ENCODE results near the gene CDH4.

Gene CDH4

GRCh38 chr20:61373956-61374545 is 122.0 kb downstream of the CDH4 start:
- no peak overlapping the region for H3K27ac ChIP-seq (ENCODE audit: low read depth, low read length)
- H2AFZ ChIP-seq (ENCODE audit: insufficient read depth, low read length, poor library complexity): no peak overlapping the region
- no peak overlapping the region for H3K4me2 ChIP-seq (ENCODE audit: low read length)
- H3K4me1 ChIP-seq (ENCODE audit: control insufficient read depth in 1 of 2, insufficient read depth in 2 of 2, low read length in 2 of 2): no peaks in the 10 kb centered on the region
- H3K4me3 ChIP-seq (ENCODE audit: low read depth, low read length): no peak overlapping the region
- DNase-seq: no peak
- H3K18ac ChIP-seq (ENCODE audit: low read length): no peak overlapping the region
- H3K27me3 ChIP-seq (ENCODE audit: insufficient read depth, low read length): no peaks in the 10 kb centered on the region
- no peak overlapping the region for H2AK5ac ChIP-seq (ENCODE audit: low read length)
- H3K36me3 ChIP-seq (ENCODE audit: control insufficient read depth in 1 of 2, insufficient read depth in 2 of 2, low read length in 2 of 2): no peaks in the 10 kb centered on the region
- no peak overlapping the region for H2BK120ac ChIP-seq (ENCODE audit: insufficient read depth, low read length, poor library complexity)
- no peaks in the 10 kb centered on the region for H3K79me2 ChIP-seq (ENCODE audit: control insufficient read depth, insufficient read depth, low read length, poor library complexity)
- no peaks in the 10 kb centered on the region for H3K79me1 ChIP-seq (ENCODE audit: low read length)
- peaks cover 18% of the 10 kb centered on the region for H3K9me3 ChIP-seq (ENCODE audit: insufficient read depth, low read depth, low read length)
- WGBS (ENCODE audit: extremely low coverage, insufficient coverage, insufficient read length): no CpG with 5 or more reads among the region's 19 CpGs
- no peak overlapping the region for H3K9ac ChIP-seq (ENCODE audit: low read length)
- H4K12ac ChIP-seq (ENCODE audit: low read depth, low read length): no peak overlapping the region
- H4K8ac ChIP-seq (ENCODE audit: low read depth, low read length): no peak overlapping the region
- H3K14ac ChIP-seq (ENCODE audit: low read length): no peak overlapping the region
- H4K91ac ChIP-seq (ENCODE audit: low read depth, low read length): no peak overlapping the region
- no peak overlapping the region for H2BK12ac ChIP-seq (ENCODE audit: low read length)
- no peak overlapping the region for H3K23ac ChIP-seq (ENCODE audit: low read length)
- H2BK5ac ChIP-seq (ENCODE audit: low read depth, low read length, poor library complexity): no peak overlapping the region
- no peak overlapping the region for H3K4ac ChIP-seq (ENCODE audit: low read depth, low read length)

- no peak overlapping the region for H3K4me3 ChIP-seq (ENCODE audit: low read depth, low read length)
- H2BK5ac ChIP-seq (ENCODE audit: low read depth, low read length, poor library complexity): no peak overlapping the region
- no peak overlapping the region for H4K12ac ChIP-seq (ENCODE audit: low read depth, low read length)
- H3K4me1 ChIP-seq (ENCODE audit: control insufficient read depth in 1 of 2, insufficient read depth in 2 of 2, low read length in 2 of 2): no peaks in the 10 kb centered on the region
- H2BK12ac ChIP-seq (ENCODE audit: low read length): no peak overlapping the region
- no peak overlapping the region for H4K8ac ChIP-seq (ENCODE audit: low read depth, low read length)
- H3K14ac ChIP-seq (ENCODE audit: low read length): no peak overlapping the region
- no peak overlapping the region for H3K4ac ChIP-seq (ENCODE audit: low read depth, low read length)
- no peak for DNase-seq
- H3K4me2 ChIP-seq (ENCODE audit: low read length): no peak overlapping the region
- WGBS (ENCODE audit: extremely low coverage, insufficient coverage, insufficient read length): no CpG with 5 or more reads among the region's 12 CpGs
- H2AK5ac ChIP-seq (ENCODE audit: low read length): no peak overlapping the region
- H3K27ac ChIP-seq (ENCODE audit: low read depth, low read length): no peak overlapping the region
- H2AFZ ChIP-seq (ENCODE audit: insufficient read depth, low read length, poor library complexity): no peak overlapping the region
- H2BK120ac ChIP-seq (ENCODE audit: insufficient read depth, low read length, poor library complexity): no peak overlapping the region
- no peak overlapping the region for H4K91ac ChIP-seq (ENCODE audit: low read depth, low read length)
- H3K9ac ChIP-seq (ENCODE audit: low read length): no peak overlapping the region
- no peaks in the 10 kb centered on the region for H3K79me2 ChIP-seq (ENCODE audit: control insufficient read depth, insufficient read depth, low read length, poor library complexity)
- H3K79me1 ChIP-seq (ENCODE audit: low read length): no peaks in the 10 kb centered on the region
- H3K23ac ChIP-seq (ENCODE audit: low read length): no peak overlapping the region
- H3K27me3 ChIP-seq (ENCODE audit: insufficient read depth, low read length): no peaks in the 10 kb centered on the region
- no peaks in the 10 kb centered on the region for H3K36me3 ChIP-seq (ENCODE audit: control insufficient read depth in 1 of 2, insufficient read depth in 2 of 2, low read length in 2 of 2)
- H3K9me3 ChIP-seq (ENCODE audit: insufficient read depth, low read depth, low read length): peaks cover 18% of the 10 kb centered on the region
- H3K18ac ChIP-seq (ENCODE audit: low read length): no peak overlapping the region
These were observed 124.6 kb downstream of the CDH4 start for GRCh38 chr20:61376541-61377240.

DNA sequence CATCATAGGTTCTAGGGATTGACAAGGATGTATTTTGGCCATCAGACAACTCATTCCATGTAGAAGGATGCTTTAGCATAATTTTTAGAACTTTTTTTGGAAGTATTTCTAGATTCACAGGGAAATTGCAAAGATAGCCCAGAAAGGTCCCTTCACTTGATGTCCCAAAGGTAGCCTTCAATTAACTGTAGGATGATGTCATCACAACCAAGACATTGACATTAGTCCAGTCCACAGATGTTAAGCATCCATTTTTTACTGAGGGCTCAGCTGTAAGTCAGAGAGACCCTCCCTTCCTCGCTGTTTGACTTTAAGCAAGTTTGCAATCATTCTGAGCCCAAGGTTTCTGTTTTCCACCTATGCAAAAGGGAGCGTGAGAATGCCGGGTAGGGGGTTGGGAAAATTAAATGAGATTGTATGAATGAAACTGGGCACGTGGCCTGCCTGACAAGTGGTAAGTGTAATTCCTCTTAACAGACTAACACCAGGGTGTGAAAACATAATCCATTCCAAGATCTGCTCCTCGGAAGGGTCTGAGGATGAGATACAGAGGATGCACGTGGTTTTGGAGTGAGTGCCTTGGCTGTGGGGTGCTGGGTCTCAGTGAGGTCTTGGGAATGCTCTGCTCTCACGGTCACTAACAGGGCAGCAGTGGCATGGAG is 126.8 kb downstream of the CDH4 start:
- no peaks in the 10 kb centered on the region for H3K79me1 ChIP-seq (ENCODE audit: low read length)
- H3K23ac ChIP-seq (ENCODE audit: low read length): no peak overlapping the region
- H3K14ac ChIP-seq (ENCODE audit: low read length): no peak overlapping the region
- peaks cover 23% of the 10 kb centered on the region for H3K9me3 ChIP-seq (ENCODE audit: insufficient read depth, low read depth, low read length)
- no peak overlapping the region for H3K9ac ChIP-seq (ENCODE audit: low read length)
- no peak overlapping the region for H2AK5ac ChIP-seq (ENCODE audit: low read length)
- no peaks in the 10 kb centered on the region for H3K4me1 ChIP-seq (ENCODE audit: control insufficient read depth in 1 of 2, insufficient read depth in 2 of 2, low read length in 2 of 2)
- H3K4ac ChIP-seq (ENCODE audit: low read depth, low read length): no peak overlapping the region
- no peak overlapping the region for H4K91ac ChIP-seq (ENCODE audit: low read depth, low read length)
- H4K8ac ChIP-seq (ENCODE audit: low read depth, low read length): no peak overlapping the region
- no peak overlapping the region for H2BK120ac ChIP-seq (ENCODE audit: insufficient read depth, low read length, poor library complexity)
- no peak overlapping the region for H3K4me2 ChIP-seq (ENCODE audit: low read length)
- H3K36me3 ChIP-seq (ENCODE audit: control insufficient read depth in 1 of 2, insufficient read depth in 2 of 2, low read length in 2 of 2): no peaks in the 10 kb centered on the region
- no peaks in the 10 kb centered on the region for H3K27me3 ChIP-seq (ENCODE audit: insufficient read depth, low read length)
- H3K27ac ChIP-seq (ENCODE audit: low read depth, low read length): no peak overlapping the region
- no peak overlapping the region for H4K12ac ChIP-seq (ENCODE audit: low read depth, low read length)
- no peak for DNase-seq
- no peak overlapping the region for H3K4me3 ChIP-seq (ENCODE audit: low read depth, low read length)
- H2BK5ac ChIP-seq (ENCODE audit: low read depth, low read length, poor library complexity): no peak overlapping the region
- no peaks in the 10 kb centered on the region for H3K79me2 ChIP-seq (ENCODE audit: control insufficient read depth, insufficient read depth, low read length, poor library complexity)
- H2AFZ ChIP-seq (ENCODE audit: insufficient read depth, low read length, poor library complexity): no peak overlapping the region
- no CpG with 5 or more reads among the region's 7 CpGs for WGBS (ENCODE audit: extremely low coverage, insufficient coverage, insufficient read length)
- H3K18ac ChIP-seq (ENCODE audit: low read length): no peak overlapping the region
- no peak overlapping the region for H2BK12ac ChIP-seq (ENCODE audit: low read length)

GRCh38 chr20:61379898-61380544 is 128.0 kb downstream of the CDH4 start:
- Histone ChIP-seq H2BK120ac (ENCODE audit: insufficient read depth, low read length, poor library complexity) (no peak overlapping the region), H2BK5ac (ENCODE audit: low read depth, low read length, poor library complexity) (no peak overlapping the region), H2AFZ (ENCODE audit: insufficient read depth, low read length, poor library complexity) (no peak overlapping the region), H3K18ac (ENCODE audit: low read length) (no peak overlapping the region), H3K14ac (ENCODE audit: low read length) (no peak overlapping the region), H3K9ac (ENCODE audit: low read length) (no peak overlapping the region), H2BK12ac (ENCODE audit: low read length) (no peak overlapping the region), H4K12ac (ENCODE audit: low read depth, low read length) (no peak overlapping the region), H3K4me1 (ENCODE audit: control insufficient read depth in 1 of 2, insufficient read depth in 2 of 2, low read length in 2 of 2) (no peaks in the 10 kb centered on the region), H2AK5ac (ENCODE audit: low read length) (no peak overlapping the region), H3K79me2 (ENCODE audit: control insufficient read depth, insufficient read depth, low read length, poor library complexity) (no peaks in the 10 kb centered on the region), H3K27me3 (ENCODE audit: insufficient read depth, low read length) (no peaks in the 10 kb centered on the region), H3K79me1 (ENCODE audit: low read length) (no peaks in the 10 kb centered on the region), H3K9me3 (ENCODE audit: insufficient read depth, low read depth, low read length) (peaks cover 26% of the 10 kb centered on the region), H3K4me2 (ENCODE audit: low read length) (no peak overlapping the region), H4K8ac (ENCODE audit: low read depth, low read length) (no peak overlapping the region), H3K4ac (ENCODE audit: low read depth, low read length) (no peak overlapping the region), H3K23ac (ENCODE audit: low read length) (no peak overlapping the region), H3K4me3 (ENCODE audit: low read depth, low read length) (no peak overlapping the region), H3K36me3 (ENCODE audit: control insufficient read depth in 1 of 2, insufficient read depth in 2 of 2, low read length in 2 of 2) (no peaks in the 10 kb centered on the region), H4K91ac (ENCODE audit: low read depth, low read length) (no peak overlapping the region), H3K27ac (ENCODE audit: low read depth, low read length) (no peak overlapping the region)
- WGBS (ENCODE audit: extremely low coverage, insufficient coverage, insufficient read length): no CpG with 5 or more reads among the region's 6 CpGs
- DNase-seq: no peak
